ENCODE results near the gene CFAP119. TPM values are rescaled to one million over a fixed set of nuclear protein-coding genes. Genes with fewer than 3 reads are reported as not detected.
A peak's percentile ranks its signal among the peaks of the same experiment; 100 is the strongest.
"Not testable (repeated sequence)": the region's sequence is repeated elsewhere in the genome, so short reads cannot be mapped to it uniquely, and the experiment has no call there.

The CFAP119 gene
- total RNA-seq = 6.2 and 8.8 TPM in 2 replicates

- Mint-ChIP-seq H3K27ac (peak within 1 kb of the TSS; percentile 87), H3K9me3 (no peaks in the 10 kb centered on the region), H3K4me3 (peak within 1 kb of the TSS; percentile 93), H3K4me1 (peaks cover 42% of the 10 kb centered on the region), H3K27me3 (no peaks in the 10 kb centered on the region), H3K36me3 (ENCODE audit: low read depth) (peaks cover 61% of the 10 kb centered on the region)
- ChIA-PET CTCF (no interaction called here), POLR2A (interaction anchor here (0.6 to 3.6 kb wide), 2 partner anchors 14 to 68 kb away, joined by 5 to 13 read pairs (median 10); partner anchors contain the start of gene PHKG2)
- ATAC-seq (ENCODE audit: low read depth) (peak; percentile 89), DNase-seq (peak; percentile 94)
- no peak for TF ChIP-seq CTCF (IDR thresholded peaks at IDR 0.05)
- intact Hi-C loops (cut with micrococcal nuclease) = loop anchor here (1.0 to 5.0 kb wide), 8 partner anchors 14 to 160 kb away; partner anchors contain the start of genes BCL7C, FBRS, PHKG2 and PRR14
Observed at GRCh38 chr16:30761928-30762902, at the start of gene CFAP119, which contains the start of gene RNF40. Gene CFAP119, minus strand, starts transcription at chr16:30762062. Its CDS starts 314 bp downstream, at chr16:30761748. Gene RNF40, plus strand, starts transcription at chr16:30762322. Its CDS starts 224 bp downstream, at chr16:30762546.

- H3K9me3 Mint-ChIP-seq; H3K4me3 Mint-ChIP-seq; POLR2A ChIA-PET; DNase-seq; H3K27me3 Mint-ChIP-seq; H3K36me3 Mint-ChIP-seq (ENCODE audit: low read depth); H3K27ac Mint-ChIP-seq; CTCF ChIA-PET; ATAC-seq (ENCODE audit: low read depth): not testable (repeated sequence)
- H3K4me1 Mint-ChIP-seq = peaks cover 28% of the 10 kb centered on the region
- intact Hi-C loops (cut with micrococcal nuclease) = loop anchor here (5.0 to 10.0 kb wide), 4 partner anchors 37 to 157 kb away; partner anchors contain the start of genes PHKG2, PRR14 and SRCAP
Observed at GRCh38 chr16:30809675-30810074, 47.8 kb upstream of the CFAP119 start.

- POLR2A ChIA-PET; ATAC-seq (ENCODE audit: low read depth); H3K27ac Mint-ChIP-seq; DNase-seq; H3K4me3 Mint-ChIP-seq; CTCF ChIA-PET; H3K27me3 Mint-ChIP-seq; H3K9me3 Mint-ChIP-seq; H3K36me3 Mint-ChIP-seq (ENCODE audit: low read depth): not testable (repeated sequence)
- intact Hi-C loops (cut with micrococcal nuclease) = loop anchor here (5.0 kb wide), 1 partner anchor 37 kb away; no protein-coding TSS in a partner anchor
- H3K4me1 Mint-ChIP-seq = peaks cover 23% of the 10 kb centered on the region
Observed at GRCh38 chr16:30808890-30809426, 47.1 kb upstream of the CFAP119 start.

- Mint-ChIP-seq H3K4me3 (no peak overlapping the region), H3K4me1 (peaks cover 19% of the 10 kb centered on the region), H3K36me3 (ENCODE audit: low read depth) (no peaks in the 10 kb centered on the region), H3K9me3 (no peaks in the 10 kb centered on the region), H3K27me3 (no peaks in the 10 kb centered on the region), H3K27ac (no peak overlapping the region)
- ATAC-seq (ENCODE audit: low read depth) (no peak), DNase-seq (no peak)
- intact Hi-C loops (cut with micrococcal nuclease) = loop anchor here (5.0 kb wide), 1 partner anchor 36 kb away; no protein-coding TSS in a partner anchor
- POLR2A ChIA-PET = interaction anchor here (0.6 to 1.0 kb wide), 4 partner anchors 35 to 1997 kb away, joined by 3 to 5 read pairs (median 4); no protein-coding TSS in a partner anchor
- CTCF ChIA-PET = no interaction called here
- TF ChIP-seq CTCF (IDR thresholded peaks at IDR 0.05) = no peak
Observed at GRCh38 chr16:30808146-30808545, 46.3 kb upstream of the CFAP119 start.

- intact Hi-C loops (cut with micrococcal nuclease) = loop anchor here (1.0 to 5.0 kb wide), 3 partner anchors 18 to 70 kb away; partner anchors contain the start of gene ZNF629
- CTCF ChIA-PET = interaction anchor here (1.0 to 2.4 kb wide), 7 partner anchors 9 to 136 kb away, joined by 3 to 10 read pairs (median 5); partner anchors contain the start of gene ZNF629
- peak; percentile 54 for DNase-seq
Observed at GRCh38 chr16:30805370-30806169, 43.7 kb upstream of the CFAP119 start.

More at GRCh38 chr16:30805370-30806169, 43.7 kb upstream of the CFAP119 start:
- POLR2A ChIA-PET = interaction anchor here (0.5 to 3.0 kb wide), 25 partner anchors 9 to 374 kb away, joined by 3 to 27 read pairs (median 4); partner anchors contain the start of genes CTF1, FUS, PHKG2 and PRR14
- Mint-ChIP-seq H3K4me3 (peak overlapping the region; percentile 82), H3K27me3 (no peaks in the 10 kb centered on the region), H3K4me1 (peaks cover 22% of the 10 kb centered on the region), H3K27ac (peak overlapping the region; percentile 30), H3K36me3 (ENCODE audit: low read depth) (no peaks in the 10 kb centered on the region), H3K9me3 (no peaks in the 10 kb centered on the region)
- no peak for TF ChIP-seq CTCF (IDR thresholded peaks at IDR 0.05)
- peak; percentile 73 for ATAC-seq (ENCODE audit: low read depth)

Measured in activated B cell treated with CpG ODN at 0.5 μM for 24 hours (primary cell).